ENCODE measurements around the gene SYP. TPM values are rescaled to one million over a fixed set of nuclear protein-coding genes. Genes with fewer than 3 reads are reported as not detected.
A peak's percentile ranks its signal among the peaks of the same experiment; 100 is the strongest.

The SYP gene
- total RNA-seq, 3 donors from 2014 or later (not counting 1 experiment from before 2014, with no cell fraction given): 0.36 to 1.0 (median 0.80) TPM

GRCh38 chrX:49189606-49190005, 10.4 kb downstream of the SYP start:
- TF ChIP-seq CTCF (IDR thresholded peaks at IDR 0.05): no peak
- Mint-ChIP-seq H3K9me3 (no peaks in the 10 kb centered on the region), H3K4me1 (peaks cover 6 to 28% of the 10 kb centered on the region in 2 donors), H3K36me3 (no peaks in the 10 kb centered on the region), H3K27me3 (ENCODE audit: low read depth in 2 of 2) (no peaks in the 10 kb centered on the region), H3K4me3 (no peak overlapping the region), H3K27ac (peak overlapping the region in 1 of 2 donors; percentile 88)
- Histone ChIP-seq H3K27ac (ENCODE audit: low read length) (no peak overlapping the region), H3K4me3 (ENCODE audit: low read length) (no peak overlapping the region), H3K9me3 (ENCODE audit: control insufficient read depth, insufficient read depth, low read length) (no peaks in the 10 kb centered on the region), H3K27me3 (ENCODE audit: control insufficient read depth, insufficient read depth, low read length) (no peaks in the 10 kb centered on the region), H3K4me1 (ENCODE audit: control insufficient read depth, insufficient read depth, low read length) (peaks cover 30% of the 10 kb centered on the region), H3K36me3 (ENCODE audit: control insufficient read depth, insufficient read depth, low read length) (no peaks in the 10 kb centered on the region)
- no peak for DNase-seq
- intact Hi-C loops (cut with micrococcal nuclease): no loop called here
- no peak for ATAC-seq
- 89% methylated on average over 6 of the region's 6 CpGs for WGBS (ENCODE audit: insufficient coverage)

- H3K36me3 Mint-ChIP-seq: no peaks in the 10 kb centered on the region
- H3K9me3 Mint-ChIP-seq: no peaks in the 10 kb centered on the region
- ATAC-seq (no peak), DNase-seq (no peak)
- H3K9me3 ChIP-seq (ENCODE audit: control insufficient read depth, insufficient read depth, low read length): no peaks in the 10 kb centered on the region
- H3K4me1 Mint-ChIP-seq: peaks cover 6 to 37% of the 10 kb centered on the region in 2 donors
- no peak overlapping the region for H3K4me3 Mint-ChIP-seq
- intact Hi-C loops (cut with micrococcal nuclease): no loop called here
- peaks cover 39% of the 10 kb centered on the region for H3K4me1 ChIP-seq (ENCODE audit: control insufficient read depth, insufficient read depth, low read length)
- WGBS (ENCODE audit: insufficient coverage): 96% methylated on average over 4 of the region's 8 CpGs
- no peak overlapping the region for H3K4me3 ChIP-seq (ENCODE audit: low read length)
- no peak overlapping the region for H3K27ac Mint-ChIP-seq
- no peak overlapping the region for H3K27ac ChIP-seq (ENCODE audit: low read length)
- H3K27me3 ChIP-seq (ENCODE audit: control insufficient read depth, insufficient read depth, low read length): no peaks in the 10 kb centered on the region
- peaks cover 3% of the 10 kb centered on the region for H3K36me3 ChIP-seq (ENCODE audit: control insufficient read depth, insufficient read depth, low read length)
- no peak for TF ChIP-seq CTCF (IDR thresholded peaks at IDR 0.05)
- H3K27me3 Mint-ChIP-seq (ENCODE audit: low read depth in 2 of 2): no peaks in the 10 kb centered on the region
Measured at GRCh38 chrX:49188468-49189076, 11.4 kb downstream of the SYP start.

GRCh38 chrX:49187526-49187925, 12.5 kb downstream of the SYP start:
- Histone ChIP-seq H3K4me3 (ENCODE audit: low read length) (no peak overlapping the region), H3K36me3 (ENCODE audit: control insufficient read depth, insufficient read depth, low read length) (peaks cover 5% of the 10 kb centered on the region), H3K27ac (ENCODE audit: low read length) (no peak overlapping the region), H3K4me1 (ENCODE audit: control insufficient read depth, insufficient read depth, low read length) (peaks cover 39% of the 10 kb centered on the region), H3K9me3 (ENCODE audit: control insufficient read depth, insufficient read depth, low read length) (no peaks in the 10 kb centered on the region), H3K27me3 (ENCODE audit: control insufficient read depth, insufficient read depth, low read length) (no peaks in the 10 kb centered on the region)
- no peaks in the 10 kb centered on the region for H3K9me3 Mint-ChIP-seq
- peak overlapping the region; percentile 42 for H3K4me3 Mint-ChIP-seq
- no peaks in the 10 kb centered on the region for H3K36me3 Mint-ChIP-seq
- 92% methylated on average over 3 of the region's 10 CpGs for WGBS (ENCODE audit: insufficient coverage)
- DNase-seq (no peak), ATAC-seq (no peak)
- H3K27me3 Mint-ChIP-seq (ENCODE audit: low read depth in 2 of 2): no peaks in the 10 kb centered on the region
- intact Hi-C loops (cut with micrococcal nuclease): no loop called here
- no peak for TF ChIP-seq CTCF (IDR thresholded peaks at IDR 0.05)
- peak overlapping the region in 1 of 2 donors; percentile 76 for H3K27ac Mint-ChIP-seq
- peaks cover 6 to 39% of the 10 kb centered on the region in 2 donors for H3K4me1 Mint-ChIP-seq

- Mint-ChIP-seq H3K27ac (peak overlapping the region in 1 of 2 donors; percentile 76), H3K36me3 (no peaks in the 10 kb centered on the region), H3K9me3 (no peaks in the 10 kb centered on the region), H3K4me3 (peak overlapping the region; percentile 42), H3K27me3 (ENCODE audit: low read depth in 2 of 2) (no peaks in the 10 kb centered on the region), H3K4me1 (peaks cover 6 to 44% of the 10 kb centered on the region in 2 donors)
- Histone ChIP-seq H3K4me3 (ENCODE audit: low read length) (no peak overlapping the region), H3K36me3 (ENCODE audit: control insufficient read depth, insufficient read depth, low read length) (peaks cover 6% of the 10 kb centered on the region), H3K9me3 (ENCODE audit: control insufficient read depth, insufficient read depth, low read length) (no peaks in the 10 kb centered on the region), H3K27me3 (ENCODE audit: control insufficient read depth, insufficient read depth, low read length) (no peaks in the 10 kb centered on the region), H3K4me1 (ENCODE audit: control insufficient read depth, insufficient read depth, low read length) (peaks cover 38% of the 10 kb centered on the region), H3K27ac (ENCODE audit: low read length) (no peak overlapping the region)
- no peak for DNase-seq
- WGBS (ENCODE audit: insufficient coverage): 100% methylated on average over 3 of the region's 15 CpGs
- no peak for ATAC-seq
- intact Hi-C loops (cut with micrococcal nuclease): no loop called here
- TF ChIP-seq CTCF (IDR thresholded peaks at IDR 0.05): no peak
Measured at GRCh38 chrX:49187028-49187394, 13.0 kb downstream of the SYP start.
